Measurements from ENCODE around the gene SLC25A23. TPM values are rescaled to one million over a fixed set of nuclear protein-coding genes. Genes with fewer than 3 reads are reported as not detected.
"Not testable (repeated sequence)": the region's sequence is repeated elsewhere in the genome, so short reads cannot be mapped to it uniquely, and the experiment has no call there.

SLC25A23 gene
- total RNA-seq, 1 experiment from 2014 or later: 18.7 TPM

- no peak overlapping the region for H3K4me3 ChIP-seq (ENCODE audit: low read depth in 2 of 2, low read length in 2 of 2)
- intact Hi-C loops (cut with micrococcal nuclease; ENCODE audit: unreplicated experiment) (no loop called here), in situ Hi-C loops (cut with HindIII; ENCODE audit: low pct_unique_long_range_greater_than_20kb, low sequenced_read_pairs) (no loop called here)
- ChIA-PET POLR2A (no interaction called here), CTCF (no interaction called here)
- no peaks in the 10 kb centered on the region for H3K9me3 ChIP-seq (ENCODE audit: control insufficient read depth, insufficient read depth, low read depth, low read length)
- no peak for DNase-seq (ENCODE audit: low read depth, low spot score)
- H3K36me3 ChIP-seq (ENCODE audit: control insufficient read depth, insufficient read depth, low read length): no peaks in the 10 kb centered on the region
- H3K27ac ChIP-seq (ENCODE audit: low read length): no peak overlapping the region
- no peaks in the 10 kb centered on the region for H3K27me3 ChIP-seq (ENCODE audit: control insufficient read depth, insufficient read depth, low read length)
- BruUV-seq (replicated peaks): no TSS peak
- TF ChIP-seq, protein P1, sequence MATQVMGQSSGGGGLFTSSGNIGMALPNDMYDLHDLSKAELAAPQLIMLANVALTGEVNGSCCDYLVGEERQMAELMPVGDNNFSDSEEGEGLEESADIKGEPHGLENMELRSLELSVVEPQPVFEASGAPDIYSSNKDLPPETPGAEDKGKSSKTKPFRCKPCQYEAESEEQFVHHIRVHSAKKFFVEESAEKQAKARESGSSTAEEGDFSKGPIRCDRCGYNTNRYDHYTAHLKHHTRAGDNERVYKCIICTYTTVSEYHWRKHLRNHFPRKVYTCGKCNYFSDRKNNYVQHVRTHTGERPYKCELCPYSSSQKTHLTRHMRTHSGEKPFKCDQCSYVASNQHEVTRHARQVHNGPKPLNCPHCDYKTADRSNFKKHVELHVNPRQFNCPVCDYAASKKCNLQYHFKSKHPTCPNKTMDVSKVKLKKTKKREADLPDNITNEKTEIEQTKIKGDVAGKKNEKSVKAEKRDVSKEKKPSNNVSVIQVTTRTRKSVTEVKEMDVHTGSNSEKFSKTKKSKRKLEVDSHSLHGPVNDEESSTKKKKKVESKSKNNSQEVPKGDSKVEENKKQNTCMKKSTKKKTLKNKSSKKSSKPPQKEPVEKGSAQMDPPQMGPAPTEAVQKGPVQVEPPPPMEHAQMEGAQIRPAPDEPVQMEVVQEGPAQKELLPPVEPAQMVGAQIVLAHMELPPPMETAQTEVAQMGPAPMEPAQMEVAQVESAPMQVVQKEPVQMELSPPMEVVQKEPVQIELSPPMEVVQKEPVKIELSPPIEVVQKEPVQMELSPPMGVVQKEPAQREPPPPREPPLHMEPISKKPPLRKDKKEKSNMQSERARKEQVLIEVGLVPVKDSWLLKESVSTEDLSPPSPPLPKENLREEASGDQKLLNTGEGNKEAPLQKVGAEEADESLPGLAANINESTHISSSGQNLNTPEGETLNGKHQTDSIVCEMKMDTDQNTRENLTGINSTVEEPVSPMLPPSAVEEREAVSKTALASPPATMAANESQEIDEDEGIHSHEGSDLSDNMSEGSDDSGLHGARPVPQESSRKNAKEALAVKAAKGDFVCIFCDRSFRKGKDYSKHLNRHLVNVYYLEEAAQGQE (IDR thresholded peaks at IDR 0.05; ENCODE audit: insufficient read depth in 1 of 2, low read depth in 2 of 2, low read length in 1 of 2): no peak
- no peak for TF ChIP-seq SIN3A (IDR thresholded peaks at IDR 0.05; ENCODE audit: borderline replicate concordance, insufficient read depth, low read depth, low read length)
- no peak for TF ChIP-seq POLR2AphosphoS5 (IDR thresholded peaks at IDR 0.05; ENCODE audit: low read depth, low read length)
- TF ChIP-seq TCF7L2 (IDR thresholded peaks at IDR 0.05; ENCODE audit: low read depth, low read length): no peak
- TF ChIP-seq CTCF (IDR thresholded peaks at IDR 0.05): no peak
- no peaks in the 10 kb centered on the region for H3K4me1 ChIP-seq (ENCODE audit: control insufficient read depth, insufficient read depth, low read length)
- no peak for ATAC-seq
Measured at GRCh38 chr19:6402837-6403608, 56.6 kb downstream of the SLC25A23 start.

DNA sequence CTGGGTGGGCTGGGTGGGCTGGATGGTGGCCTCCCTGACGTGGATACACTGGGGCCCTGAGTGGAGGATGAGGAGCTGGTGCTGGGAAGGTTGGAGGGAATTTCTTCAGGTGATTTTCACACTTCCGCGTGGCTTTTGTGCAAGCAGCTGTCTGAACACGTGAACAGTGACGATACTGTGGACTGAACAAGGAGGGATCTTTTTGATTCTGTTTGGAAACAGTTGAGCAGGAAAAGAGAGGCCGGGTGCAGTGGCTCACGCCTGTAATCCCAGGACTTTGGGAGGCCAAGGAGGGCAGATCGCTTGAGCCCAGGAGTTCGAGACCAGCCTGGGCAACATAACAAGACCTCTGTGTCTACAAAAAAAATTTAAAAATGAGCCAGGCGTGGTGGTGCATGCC lies 57.5 kb downstream of the SLC25A23 start:
- ChIA-PET CTCF (no interaction called here), POLR2A (no interaction called here)
- H3K4me1 ChIP-seq (ENCODE audit: control insufficient read depth, insufficient read depth, low read length): no peaks in the 10 kb centered on the region
- DNase-seq (ENCODE audit: low read depth, low spot score) (no peak), ATAC-seq (no peak)
- intact Hi-C loops (cut with micrococcal nuclease; ENCODE audit: unreplicated experiment) (no loop called here), in situ Hi-C loops (cut with HindIII; ENCODE audit: low pct_unique_long_range_greater_than_20kb, low sequenced_read_pairs) (no loop called here)
- no peak overlapping the region for H3K4me3 ChIP-seq (ENCODE audit: low read depth in 2 of 2, low read length in 2 of 2)
- H3K27me3 ChIP-seq (ENCODE audit: control insufficient read depth, insufficient read depth, low read length): no peaks in the 10 kb centered on the region
- BruUV-seq (replicated peaks): no TSS peak
- no peak for TF ChIP-seq CTCF (IDR thresholded peaks at IDR 0.05)
- no peak for TF ChIP-seq SIN3A (IDR thresholded peaks at IDR 0.05; ENCODE audit: borderline replicate concordance, insufficient read depth, low read depth, low read length)
- TF ChIP-seq, protein P1 (IDR thresholded peaks at IDR 0.05; ENCODE audit: insufficient read depth in 1 of 2, low read depth in 2 of 2, low read length in 1 of 2): no peak
- no peak for TF ChIP-seq TCF7L2 (IDR thresholded peaks at IDR 0.05; ENCODE audit: low read depth, low read length)
- TF ChIP-seq POLR2AphosphoS5 (IDR thresholded peaks at IDR 0.05; ENCODE audit: low read depth, low read length): no peak
- H3K9me3 ChIP-seq (ENCODE audit: control insufficient read depth, insufficient read depth, low read depth, low read length): no peaks in the 10 kb centered on the region
- H3K27ac ChIP-seq (ENCODE audit: low read length): no peak overlapping the region
- no peaks in the 10 kb centered on the region for H3K36me3 ChIP-seq (ENCODE audit: control insufficient read depth, insufficient read depth, low read length)

DNA sequence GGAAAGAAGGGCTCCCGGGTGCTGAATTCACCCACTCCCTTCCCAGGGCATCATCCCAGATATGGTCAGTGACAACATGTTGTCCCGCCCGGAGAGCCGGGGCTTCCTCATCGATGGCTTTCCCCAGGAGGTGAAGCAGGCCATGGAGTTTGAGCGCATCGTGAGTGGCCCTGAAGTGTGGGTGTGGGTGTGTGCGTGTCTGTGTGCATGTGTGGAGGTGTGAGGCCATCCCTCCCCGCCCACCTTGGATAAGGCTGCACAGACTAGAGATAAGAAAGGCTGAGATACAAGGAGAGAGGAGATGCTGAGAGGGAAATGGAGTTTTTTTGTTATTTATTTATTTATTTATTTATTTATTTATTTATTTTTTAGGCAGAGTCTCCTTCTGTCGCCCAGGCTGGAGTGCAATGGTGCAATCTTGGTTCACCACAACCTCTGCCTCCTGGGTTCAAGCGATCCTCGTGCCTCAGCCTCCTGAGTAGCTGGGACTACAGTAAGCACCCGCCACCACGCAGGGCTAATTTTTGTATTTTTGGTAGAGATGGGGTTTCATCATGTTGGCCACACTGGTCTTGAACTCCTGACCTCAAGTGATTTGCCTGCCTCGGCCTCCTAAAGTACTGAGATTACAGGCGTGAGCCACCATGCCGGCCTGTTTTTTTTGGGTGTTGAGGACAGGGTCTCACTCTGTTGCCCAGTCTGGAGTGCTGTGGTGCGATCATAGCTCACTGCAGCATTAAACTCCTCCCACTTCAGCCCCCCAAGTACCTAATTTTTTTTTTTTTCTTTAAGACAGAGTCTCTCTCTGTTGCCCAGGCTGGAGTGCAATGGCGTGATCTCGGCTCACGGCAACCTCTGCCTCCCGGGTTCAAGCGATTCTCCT lies 59.3 kb downstream of the SLC25A23 start:
- H3K27ac ChIP-seq (ENCODE audit: low read length); BruUV-seq (replicated peaks); H3K4me1 ChIP-seq (ENCODE audit: control insufficient read depth, insufficient read depth, low read length); H3K9me3 ChIP-seq (ENCODE audit: control insufficient read depth, insufficient read depth, low read depth, low read length); intact Hi-C loops (cut with micrococcal nuclease; ENCODE audit: unreplicated experiment); H3K27me3 ChIP-seq (ENCODE audit: control insufficient read depth, insufficient read depth, low read length); DNase-seq (ENCODE audit: low read depth, low spot score); H3K4me3 ChIP-seq (ENCODE audit: low read depth in 2 of 2, low read length in 2 of 2); in situ Hi-C loops (cut with HindIII; ENCODE audit: low pct_unique_long_range_greater_than_20kb, low sequenced_read_pairs); POLR2A ChIA-PET; ATAC-seq; H3K36me3 ChIP-seq (ENCODE audit: control insufficient read depth, insufficient read depth, low read length); CTCF ChIA-PET: not testable (repeated sequence)
